Choroid plexus epithelial cell (primary cell): ENCODE measurements around the gene HTRA3.

ENCODE experiments used
- DNase-seq: peaks from one replicate; pipeline ENCODE4 v3.0.0-alpha.2; 2010; ENCODE audit warnings: low read depth
- H3K4me3 ChIP-seq: 2 replicates; pipeline ENCODE4 v1.5.1; 2011; ENCODE audit warnings: low read depth, mild to moderate bottlenecking, control low read depth, low read length, moderate library complexity
- CTCF ChIP-seq: conservative IDR thresholded peaks from 2 replicates; pipeline ENCODE4 v1.5.1; 2011; ENCODE audit warnings: low read depth, mild to moderate bottlenecking, control low read depth, inconsistent platforms, low read length, moderate library complexity

Gene HTRA3

GRCh38 chr4:8323947-8324555, 54.5 kb downstream of the HTRA3 start:
- no peak overlapping the region for H3K4me3 ChIP-seq
- TF ChIP-seq CTCF, result no peak
- no peak for DNase-seq

DNA sequence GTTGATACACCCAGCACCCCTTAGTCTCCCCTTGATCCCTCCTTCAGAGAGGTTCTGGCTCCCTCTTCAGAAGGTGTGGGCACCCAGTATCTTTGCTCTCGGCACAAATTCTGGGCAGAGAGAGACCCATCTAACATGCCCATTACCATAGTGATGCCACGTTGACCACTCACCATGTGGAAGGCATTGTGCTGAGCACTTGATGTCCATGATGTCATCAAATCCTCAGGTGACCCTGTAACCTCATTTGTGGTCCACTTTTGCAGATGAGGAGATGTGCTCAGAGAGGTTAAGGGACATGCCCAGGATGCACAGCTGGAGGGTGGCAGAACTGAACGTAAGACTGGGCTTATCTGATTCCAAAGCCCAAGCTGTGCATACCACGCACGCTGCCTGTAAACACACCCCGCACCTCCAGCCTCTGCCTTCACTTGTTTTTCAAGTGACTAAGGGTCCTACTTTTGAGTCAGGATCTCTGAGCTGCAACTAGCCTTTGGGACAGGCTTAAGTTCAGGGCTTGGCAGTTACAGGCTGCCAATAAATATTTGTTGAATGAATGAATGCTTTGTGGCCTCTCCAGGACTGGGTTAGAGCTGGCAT, 55.2 kb downstream of the HTRA3 start:
- DNase-seq, result no peak
- no peak overlapping the region for H3K4me3 ChIP-seq
- TF ChIP-seq CTCF, result no peak

DNA sequence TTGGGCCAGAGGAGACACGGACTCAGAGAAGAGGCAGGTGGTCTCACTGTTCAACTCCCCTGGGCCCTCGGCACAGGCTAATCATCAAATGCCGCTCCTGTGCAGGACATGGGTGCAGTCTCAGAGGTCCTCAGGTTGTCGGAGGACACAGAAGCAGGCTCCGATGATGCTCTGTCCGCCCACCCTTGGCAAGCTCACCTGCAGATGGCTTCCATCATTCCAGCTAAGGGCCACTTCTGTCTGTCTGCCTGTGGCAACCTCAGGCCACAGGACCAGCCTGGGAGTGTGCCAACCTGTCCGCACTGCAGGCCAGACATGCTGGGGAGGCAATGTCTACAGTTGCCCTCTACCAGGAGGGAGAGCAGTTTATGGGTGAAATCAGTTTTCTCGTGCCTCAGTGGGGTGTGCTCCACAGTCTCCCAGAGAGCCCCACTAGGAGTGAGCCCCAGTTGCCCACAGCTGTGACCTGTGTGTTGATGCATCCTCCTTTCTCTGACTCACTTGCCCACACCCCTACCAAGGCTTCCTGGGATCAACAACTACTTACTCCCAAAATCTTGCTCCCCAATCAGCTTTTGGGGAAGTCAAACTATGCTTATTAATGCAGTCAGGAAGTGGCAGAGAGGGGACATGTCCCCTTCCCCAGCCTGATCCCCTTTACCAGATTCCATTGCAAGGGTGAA, 55.9 kb downstream of the HTRA3 start:
- DNase-seq, result no peak
- TF ChIP-seq CTCF, result no peak
- H3K4me3 ChIP-seq, result no peak overlapping the region

- DNase-seq, result no peak
- no peak for TF ChIP-seq CTCF
- no peak overlapping the region for H3K4me3 ChIP-seq
Measured at GRCh38 chr4:8326206-8326605, 56.7 kb downstream of the HTRA3 start.

- no peak overlapping the region for H3K4me3 ChIP-seq
- TF ChIP-seq CTCF, result no peak
- DNase-seq, result no peak
Measured at GRCh38 chr4:8328456-8328855, 58.9 kb downstream of the HTRA3 start.

DNA sequence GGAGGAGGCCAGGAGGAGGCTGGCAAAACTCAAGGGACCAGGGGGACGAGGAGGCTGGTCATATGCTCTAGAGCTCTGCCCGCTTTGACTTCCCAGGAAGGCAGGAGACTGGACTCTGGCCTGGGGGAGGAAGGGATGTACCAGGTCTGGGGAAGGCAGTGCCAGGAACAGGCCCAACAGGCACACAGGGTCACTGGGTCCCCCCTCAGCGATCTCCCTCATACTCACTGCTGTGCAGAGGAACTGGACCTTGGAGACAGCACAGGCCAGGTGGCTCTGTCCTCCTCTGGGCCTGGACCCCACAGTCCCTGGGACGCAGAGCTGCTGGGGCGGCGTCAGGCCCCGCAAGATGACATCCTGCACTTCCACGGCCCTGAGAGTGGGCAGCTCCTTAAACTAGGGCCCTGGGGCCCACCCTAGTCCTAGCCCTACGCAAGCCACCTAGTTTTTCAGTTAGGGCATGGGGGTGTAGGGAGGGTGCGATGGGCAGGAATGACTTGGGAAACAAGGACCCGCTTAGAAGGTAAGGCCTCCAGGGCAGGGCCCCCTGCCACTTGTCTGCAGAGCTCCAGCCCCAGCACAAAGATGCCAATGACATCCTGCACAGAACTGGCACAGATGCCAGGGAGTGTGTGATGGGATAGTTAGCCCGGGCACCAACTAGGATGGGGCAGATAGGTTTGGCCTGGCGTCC, 59.5 kb downstream of the HTRA3 start:
- TF ChIP-seq CTCF, result no peak
- no peak for DNase-seq

More for the DNA sequence above, 59.5 kb downstream of the HTRA3 start:
- no peak overlapping the region for H3K4me3 ChIP-seq
